Calu3 (cell line): ENCODE data around the gene SMARCC1. TPM values are rescaled to one million over a fixed set of nuclear protein-coding genes. Genes with fewer than 3 reads are reported as not detected.

Source experiments
- BruUV-seq: library from RNA; stranded (reverse); fragments of 400-500 nt; replicated peaks from 2 replicates; lab custom pipeline; 2021; lab: Mats Ljungman, UMichigan
- CTCF ChIA-PET: fragments of 300-600 bp; sonication (Branson Sonifier 250); formaldehyde crosslinking; loops from one replicate; lab custom pipeline; 2022; ENCODE audit warnings: antibody characterized with exemption; lab: Charles Lee
- DNase-seq: peaks from one replicate; pipeline ENCODE4 v3.0.0; 2022
- H3K27ac Mint-ChIP-seq: one replicate; pipeline ENCODE4 v1.8.0; 2022; ENCODE audit warnings: mixed read lengths; ENCODE audit not compliant: unreplicated experiment
- H3K27me3 Mint-ChIP-seq: one replicate; pipeline ENCODE4 v1.8.0; 2022; ENCODE audit warnings: mixed read lengths; ENCODE audit not compliant: unreplicated experiment
- H3K36me3 Mint-ChIP-seq: one replicate; pipeline ENCODE4 v1.8.0; 2022; ENCODE audit warnings: mild to moderate bottlenecking, moderate library complexity, mixed read lengths; ENCODE audit not compliant: insufficient read depth, unreplicated experiment
- H3K4me1 Mint-ChIP-seq: one replicate; pipeline ENCODE4 v1.8.0; 2022; ENCODE audit warnings: mild to moderate bottlenecking, low read depth, mixed read lengths; ENCODE audit not compliant: unreplicated experiment
- H3K4me3 Mint-ChIP-seq: one replicate; pipeline ENCODE4 v1.8.0; 2022; ENCODE audit warnings: mild to moderate bottlenecking, low read depth, moderate library complexity, mixed read lengths; ENCODE audit not compliant: unreplicated experiment
- H3K9me3 Mint-ChIP-seq: one replicate; pipeline ENCODE4 v1.8.0; 2022; ENCODE audit warnings: low read depth, mixed read lengths; ENCODE audit not compliant: unreplicated experiment
- intact Hi-C: fragments of 100-400 bp; cut with micrococcal nuclease; formaldehyde crosslinking; loops from one replicate; pipeline ENCODE4 v1.10.0; 2022; ENCODE audit not compliant: unreplicated experiment
- total RNA-seq: library from RNA; stranded (reverse); gene quantifications from 2 replicates; pipeline ENCODE4 v1.2.3, GENCODE V29; 2022
- TF ChIP-seq, protein P1 (sequence below): fragments of 200-600 bp; IDR thresholded peaks from one replicate; pipeline ENCODE4 v1.8.0; 2022; ENCODE audit warnings: antibody characterized with exemption; ENCODE audit not compliant: unreplicated experiment

The SMARCC1 gene
- total RNA-seq, 1 experiment from 2014 or later: 122 TPM

GRCh38 chr3:47778746-47779145 lies 2.9 kb downstream of the SMARCC1 start:
- TF ChIP-seq, protein P1, sequence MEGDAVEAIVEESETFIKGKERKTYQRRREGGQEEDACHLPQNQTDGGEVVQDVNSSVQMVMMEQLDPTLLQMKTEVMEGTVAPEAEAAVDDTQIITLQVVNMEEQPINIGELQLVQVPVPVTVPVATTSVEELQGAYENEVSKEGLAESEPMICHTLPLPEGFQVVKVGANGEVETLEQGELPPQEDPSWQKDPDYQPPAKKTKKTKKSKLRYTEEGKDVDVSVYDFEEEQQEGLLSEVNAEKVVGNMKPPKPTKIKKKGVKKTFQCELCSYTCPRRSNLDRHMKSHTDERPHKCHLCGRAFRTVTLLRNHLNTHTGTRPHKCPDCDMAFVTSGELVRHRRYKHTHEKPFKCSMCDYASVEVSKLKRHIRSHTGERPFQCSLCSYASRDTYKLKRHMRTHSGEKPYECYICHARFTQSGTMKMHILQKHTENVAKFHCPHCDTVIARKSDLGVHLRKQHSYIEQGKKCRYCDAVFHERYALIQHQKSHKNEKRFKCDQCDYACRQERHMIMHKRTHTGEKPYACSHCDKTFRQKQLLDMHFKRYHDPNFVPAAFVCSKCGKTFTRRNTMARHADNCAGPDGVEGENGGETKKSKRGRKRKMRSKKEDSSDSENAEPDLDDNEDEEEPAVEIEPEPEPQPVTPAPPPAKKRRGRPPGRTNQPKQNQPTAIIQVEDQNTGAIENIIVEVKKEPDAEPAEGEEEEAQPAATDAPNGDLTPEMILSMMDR: no peak
- intact Hi-C loops: no loop called here
- Mint-ChIP-seq H3K4me1 (peaks cover 8% of the 10 kb centered on the region), H3K9me3 (no peaks in the 10 kb centered on the region), H3K36me3 (peaks cover 42% of the 10 kb centered on the region), H3K27me3 (no peaks in the 10 kb centered on the region), H3K27ac (no peak overlapping the region), H3K4me3 (no peak overlapping the region)
- no peak for DNase-seq
- CTCF ChIA-PET: interaction anchor here (0.7 kb wide), 1 partner anchor 22 kb away, joined by 5 read pairs; no protein-coding TSS in a partner anchor
- BruUV-seq: no TSS peak

DNA sequence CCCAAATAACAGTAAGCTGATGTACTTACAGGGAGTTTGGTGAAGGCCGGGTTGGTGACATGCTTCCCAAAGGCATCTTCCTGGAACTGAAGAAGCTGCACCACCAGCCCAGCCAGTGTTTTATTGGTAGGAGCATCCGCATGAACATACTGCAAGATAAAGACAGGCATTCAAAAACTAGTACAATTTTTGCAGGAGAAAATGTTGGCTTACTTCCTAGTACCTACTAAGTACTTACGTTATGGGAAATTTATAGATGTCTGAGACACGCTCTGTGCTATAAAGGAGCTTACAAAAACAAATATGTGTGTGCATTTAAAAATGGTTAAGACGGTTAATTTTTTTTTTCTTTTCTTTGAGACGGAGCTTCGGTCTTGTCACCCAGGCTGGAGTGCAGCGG lies 8.9 kb downstream of the SMARCC1 start:
- no peak for DNase-seq
- TF ChIP-seq, protein P1: no peak
- H3K4me1 Mint-ChIP-seq: peaks cover 8% of the 10 kb centered on the region
- BruUV-seq: no TSS peak
- intact Hi-C loops: no loop called here
- CTCF ChIA-PET: no interaction called here
- H3K9me3 Mint-ChIP-seq: no peaks in the 10 kb centered on the region
- no peak overlapping the region for H3K27ac Mint-ChIP-seq
- H3K4me3 Mint-ChIP-seq: no peak overlapping the region
- H3K36me3 Mint-ChIP-seq: peaks cover 22% of the 10 kb centered on the region
- no peaks in the 10 kb centered on the region for H3K27me3 Mint-ChIP-seq

DNA sequence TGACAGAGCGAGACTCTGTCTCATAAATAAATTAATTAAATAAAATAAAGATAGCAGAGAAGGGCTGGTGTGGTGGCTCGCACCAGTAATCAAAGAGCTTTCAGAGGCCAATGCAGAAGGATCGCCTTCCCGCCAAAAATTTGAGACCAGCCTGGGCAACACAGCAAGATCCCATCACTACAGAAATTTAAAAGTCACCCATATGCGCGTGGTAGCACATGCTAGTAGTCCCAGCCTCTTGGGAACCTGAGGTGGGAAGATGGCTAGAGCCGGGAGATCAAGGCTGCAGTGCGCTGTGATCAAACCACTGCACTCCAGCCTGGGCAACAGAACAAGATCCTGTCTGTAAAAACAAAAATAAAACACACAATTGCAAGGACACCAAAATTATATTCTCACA lies 9.6 kb downstream of the SMARCC1 start:
- no peak for DNase-seq
- BruUV-seq: no TSS peak
- H3K4me3 Mint-ChIP-seq: no peak overlapping the region
- no peaks in the 10 kb centered on the region for H3K27me3 Mint-ChIP-seq
- TF ChIP-seq, protein P1: no peak
- H3K4me1 Mint-ChIP-seq: peaks cover 8% of the 10 kb centered on the region
- H3K9me3 Mint-ChIP-seq: no peaks in the 10 kb centered on the region
- no peak overlapping the region for H3K27ac Mint-ChIP-seq
- H3K36me3 Mint-ChIP-seq: peaks cover 21% of the 10 kb centered on the region
- CTCF ChIA-PET: no interaction called here
- intact Hi-C loops: no loop called here

- Mint-ChIP-seq H3K4me3 (no peak overlapping the region), H3K27ac (no peak overlapping the region), H3K27me3 (no peaks in the 10 kb centered on the region), H3K9me3 (no peaks in the 10 kb centered on the region), H3K36me3 (peaks cover 26% of the 10 kb centered on the region), H3K4me1 (peaks cover 10% of the 10 kb centered on the region)
- TF ChIP-seq, protein P1: no peak
- BruUV-seq: no TSS peak
- DNase-seq: no peak
- intact Hi-C loops: no loop called here
- CTCF ChIA-PET: no interaction called here
Observed at GRCh38 chr3:47766186-47766585, 15.5 kb downstream of the SMARCC1 start.
